A673 (cell line): ENCODE results near the gene PNMA6E. TPM values are rescaled to one million over a fixed set of nuclear protein-coding genes. Genes with fewer than 3 reads are reported as not detected.
"Not testable (repeated sequence)": the region's sequence is repeated elsewhere in the genome, so short reads cannot be mapped to it uniquely, and the experiment has no call there.

Experiments
- BruUV-seq: library from RNA; stranded (reverse); fragments of 400-500 nt; replicated peaks from 2 replicates; lab custom pipeline; 2021; lab: Mats Ljungman, UMichigan
- CTCF ChIA-PET: fragments of 300-600 bp; sonication (Branson Sonifier 250); formaldehyde crosslinking; loops from one replicate; lab custom pipeline; 2022; ENCODE audit warnings: antibody characterized with exemption; lab: Charles Lee
- POLR2A ChIA-PET: fragments of 300-600 bp; sonication (Branson Sonifier 250); formaldehyde crosslinking; loops from one replicate; lab custom pipeline; 2022; ENCODE audit warnings: antibody characterized with exemption; ENCODE audit not compliant: low non-redundant PET; lab: Charles Lee
- DNase-seq: peaks from one replicate; pipeline ENCODE4 v3.0.0-alpha.2; 2015; ENCODE audit warnings: low spot score
- H3K27ac ChIP-seq: fragments of 200-600 bp; sonication (generic); 2 replicates; pipeline ENCODE4 v1.5.1; 2016; ENCODE audit warnings: mixed run types, low read depth, mild to moderate bottlenecking, mixed read lengths, antibody characterized with exemption, low read length; ENCODE audit not compliant: poor library complexity, severe bottlenecking
- H3K27me3 ChIP-seq: fragments of 200-600 bp; sonication (generic); replicated peaks from 2 replicates; pipeline ENCODE4 v1.6.1; 2017; ENCODE audit warnings: mixed run types, low read depth, mild to moderate bottlenecking, mixed read lengths, antibody characterized with exemption, low read length; ENCODE audit not compliant: insufficient read depth, poor library complexity
- H3K36me3 ChIP-seq: fragments of 200-600 bp; sonication (generic); 2 replicates; pipeline ENCODE4 v1.6.1; 2016; ENCODE audit warnings: mixed run types, mild to moderate bottlenecking, mixed read lengths, antibody characterized with exemption, low read length; ENCODE audit not compliant: insufficient read depth, poor library complexity, severe bottlenecking
- H3K4me1 ChIP-seq: fragments of 200-600 bp; sonication (generic); 2 replicates; pipeline ENCODE4 v1.6.1; 2017; ENCODE audit warnings: mixed run types, mild to moderate bottlenecking, mixed read lengths, antibody characterized with exemption, low read length; ENCODE audit not compliant: insufficient read depth, poor library complexity, severe bottlenecking
- H3K4me3 ChIP-seq: fragments of 200-600 bp; sonication (generic); 2 replicates; pipeline ENCODE4 v1.5.1; 2016; ENCODE audit warnings: low read depth, mixed run types, mild to moderate bottlenecking, mixed read lengths, low read length; ENCODE audit not compliant: poor library complexity, severe bottlenecking
- H3K9me3 ChIP-seq: fragments of 200-600 bp; sonication (generic); 2 replicates; pipeline ENCODE4 v1.6.1; 2016; ENCODE audit warnings: mixed run types, low read depth, mild to moderate bottlenecking, mixed read lengths, antibody characterized with exemption, low read length; ENCODE audit not compliant: poor library complexity, severe bottlenecking
- CTCF ChIP-seq: fragments of 300-800, 200-600 bp; sonication (generic); conservative IDR thresholded peaks from 2 replicates; pipeline ENCODE4 v1.5.1; 2017; ENCODE audit warnings: low read depth, mild to moderate bottlenecking, antibody characterized with exemption, low read length, moderate library complexity, mixed read lengths
- EZH2 ChIP-seq: fragments of 200-600 bp; sonication (generic); IDR thresholded peaks from 2 replicates; pipeline ENCODE4 v1.6.1; 2017; ENCODE audit warnings: borderline replicate concordance, low read depth, mild to moderate bottlenecking, mixed read lengths, antibody characterized with exemption, low read length; ENCODE audit not compliant: poor library complexity, severe bottlenecking
- intact Hi-C: fragments of 100-400 bp; cut with micrococcal nuclease; formaldehyde crosslinking; loops from one replicate; pipeline ENCODE4 v1.10.0; 2022; ENCODE audit not compliant: unreplicated experiment
- total RNA-seq: library from RNA; stranded (reverse); gene quantifications from 2 replicates; pipeline ENCODE4 v1.2.3, GENCODE V29; 2021

PNMA6E gene
- total RNA-seq, 1 experiment from 2014 or later, result not detected

- POLR2A ChIA-PET, result no interaction called here
- H3K4me3 ChIP-seq, result no peak overlapping the region
- H3K4me1 ChIP-seq, result no peaks in the 10 kb centered on the region
- intact Hi-C loops, result no loop called here
- TF ChIP-seq CTCF (no peak), EZH2 (no peak)
- H3K9me3 ChIP-seq, result no peaks in the 10 kb centered on the region
- CTCF ChIA-PET, result interaction anchor here (0.9 kb wide), 1 partner anchor 20 kb away, joined by 5 read pairs; no protein-coding TSS in a partner anchor
- BruUV-seq, result no TSS peak
- H3K27ac ChIP-seq, result no peak overlapping the region
- no peaks in the 10 kb centered on the region for H3K36me3 ChIP-seq
- H3K27me3 ChIP-seq, result no peaks in the 10 kb centered on the region
- DNase-seq, result no peak
These were observed 4.3 kb upstream of the PNMA6E start for GRCh38 chrX:153405426-153405825.

- BruUV-seq, H3K27ac ChIP-seq, H3K36me3 ChIP-seq, H3K27me3 ChIP-seq, CTCF ChIA-PET, H3K4me3 ChIP-seq, H3K9me3 ChIP-seq, intact Hi-C loops, POLR2A ChIA-PET, H3K4me1 ChIP-seq, DNase-seq: not testable (repeated sequence)
These were observed 3.2 kb upstream of the PNMA6E start for GRCh38 chrX:153404333-153404732.

GRCh38 chrX:153400146-153401132 lies 711 bp downstream of the PNMA6E start:
- TF ChIP-seq CTCF (peak; percentile 98), EZH2 (no peak)
- DNase-seq, result peak; percentile 62
- H3K9me3 ChIP-seq, result no peaks in the 10 kb centered on the region
- CTCF ChIA-PET, result no interaction called here
- intact Hi-C loops, result no loop called here
- H3K4me1 ChIP-seq, result no peaks in the 10 kb centered on the region
- H3K36me3 ChIP-seq, result no peaks in the 10 kb centered on the region
- no peaks in the 10 kb centered on the region for H3K27me3 ChIP-seq
- H3K27ac ChIP-seq, result no peak overlapping the region
- no peak overlapping the region for H3K4me3 ChIP-seq
- no TSS peak for BruUV-seq
- POLR2A ChIA-PET, result no interaction called here
